Measurements from ENCODE around the gene SGO2.

DNA sequence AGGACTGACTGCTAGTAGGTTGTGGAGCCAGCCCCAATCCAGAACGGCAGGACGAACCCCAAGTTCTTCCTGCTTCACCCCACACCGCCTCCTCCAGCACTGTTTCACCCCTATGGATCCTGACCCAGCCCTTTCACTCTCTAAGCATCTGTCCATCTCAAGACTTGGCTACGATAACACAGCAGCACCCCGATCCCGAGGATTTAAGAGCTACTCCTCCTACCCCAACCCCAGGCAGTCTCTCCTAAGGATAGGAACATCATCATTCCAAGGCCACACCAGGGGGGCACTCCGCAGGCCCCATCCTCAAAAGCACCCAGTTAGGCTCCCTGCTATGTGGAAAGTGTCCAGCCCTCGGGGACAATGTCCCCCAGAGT, 16.8 kb upstream of the SGO2 start:
- TF ChIP-seq POLR2A (IDR thresholded peaks at IDR 0.05; ENCODE audit: low read length) (no peak), GATA1 (IDR thresholded peaks at IDR 0.05; ENCODE audit: low read depth, low read length) (no peak)

All from erythroblast (primary cell).